ENCODE results near the gene PSMD13. TPM values are rescaled to one million over a fixed set of nuclear protein-coding genes. Genes with fewer than 3 reads are reported as not detected.
"Not testable (repeated sequence)": the region's sequence is repeated elsewhere in the genome, so short reads cannot be mapped to it uniquely, and the experiment has no call there.

PSMD13 gene
- polyA plus RNA-seq, 4 donors = 104 to 159 (median 149) TPM

DNA sequence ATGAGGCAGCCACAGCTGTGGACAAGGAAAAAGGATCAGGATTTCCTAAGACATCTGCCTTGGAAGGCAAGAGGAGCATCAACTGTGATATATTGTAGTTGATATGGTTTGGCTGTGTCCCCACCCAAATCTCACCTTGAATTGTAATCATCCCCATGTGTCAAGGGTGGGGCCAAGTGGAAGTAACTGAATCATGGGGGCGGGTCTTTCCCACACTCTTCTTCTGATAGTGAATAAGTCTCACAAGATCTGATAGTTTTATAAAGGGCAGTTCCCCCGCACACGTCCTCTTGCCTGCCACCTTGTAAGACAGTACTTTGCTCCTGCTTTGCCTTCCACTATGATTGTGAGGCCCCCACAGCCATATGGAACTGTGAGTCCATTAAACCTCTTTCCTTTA, 19.1 kb upstream of the PSMD13 start:
- Histone ChIP-seq H3K4me1 (ENCODE audit: control insufficient read depth in 3 of 3, insufficient read depth in 2 of 3, low read depth in 1 of 3, low read length in 2 of 3) (no peaks in the 10 kb centered on the region), H3K27me3 (ENCODE audit: control insufficient read depth in 3 of 3, insufficient read depth in 3 of 3, low read length in 3 of 3) (no peaks in the 10 kb centered on the region), H3K4me3 (ENCODE audit: low read depth in 1 of 3, low read length in 3 of 3) (no peak overlapping the region), H3K27ac (ENCODE audit: low read depth in 1 of 3, low read length in 2 of 3) (no peak overlapping the region), H3K36me3 (ENCODE audit: control insufficient read depth in 3 of 3, insufficient read depth in 2 of 3, low read depth in 1 of 3, low read length in 3 of 3) (peaks cover 4 to 67% (median 18%) of the 10 kb centered on the region in 3 donors), H3K9me3 (ENCODE audit: control insufficient read depth in 2 of 2, insufficient read depth in 1 of 2, low read depth in 1 of 2, low read length in 1 of 2) (no peaks in the 10 kb centered on the region)
- WGBS, 3 donors = 81 to 88% (median 82%) methylated on average over 3 of the region's 3 CpGs
- DNase-seq = no peak
- FAIRE-seq = no peak

DNA sequence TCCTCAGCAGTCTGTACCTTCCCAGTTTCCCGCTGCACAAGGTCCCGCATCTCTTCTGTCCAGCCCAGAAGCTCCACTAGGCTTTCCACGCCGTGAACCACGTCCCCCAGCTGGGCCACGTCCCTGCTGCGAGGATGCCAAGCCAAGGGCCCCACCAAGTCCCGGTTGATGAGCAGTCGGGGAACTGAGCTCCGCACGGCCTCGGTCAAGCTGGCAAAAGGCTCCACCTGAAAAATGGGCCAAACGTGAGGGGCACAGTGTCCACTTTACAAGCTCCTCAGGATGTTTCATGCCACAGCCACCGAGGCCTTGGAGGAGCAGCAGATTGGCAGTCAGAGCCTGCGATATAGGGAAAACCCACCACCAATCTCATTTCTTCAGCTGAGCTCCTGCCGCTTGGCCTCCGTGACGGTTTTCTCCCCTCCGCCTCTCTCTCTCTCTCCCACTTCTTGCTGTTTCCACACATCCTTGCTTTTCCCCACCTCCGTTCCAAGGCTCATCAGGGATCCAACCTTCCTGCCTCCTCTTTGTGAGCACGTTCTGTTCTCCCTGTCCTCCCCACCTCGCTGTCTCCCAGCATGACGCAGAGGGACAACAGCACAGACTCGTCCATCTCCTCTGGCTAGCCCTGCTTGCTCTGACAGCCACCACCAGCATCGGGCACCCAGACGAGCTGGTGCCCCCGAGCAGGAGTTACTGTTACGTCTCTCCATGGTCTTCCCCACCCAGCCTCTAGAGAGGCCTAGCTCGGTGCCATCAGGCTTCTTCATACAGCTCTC, 17.8 kb upstream of the PSMD13 start:
- no peaks in the 10 kb centered on the region for H3K4me1 ChIP-seq (ENCODE audit: control insufficient read depth in 3 of 3, insufficient read depth in 2 of 3, low read depth in 1 of 3, low read length in 2 of 3)
- WGBS, 3 donors = 89 to 95% (median 92%) methylated on average over 29 of the region's 29 CpGs
- FAIRE-seq = no peak
- H3K36me3 ChIP-seq (ENCODE audit: control insufficient read depth in 3 of 3, insufficient read depth in 2 of 3, low read depth in 1 of 3, low read length in 3 of 3) = peaks cover 0 to 66% (median 15%) of the 10 kb centered on the region in 3 donors
- no peak overlapping the region for H3K27ac ChIP-seq (ENCODE audit: low read depth in 1 of 3, low read length in 2 of 3)
- H3K27me3 ChIP-seq (ENCODE audit: control insufficient read depth in 3 of 3, insufficient read depth in 3 of 3, low read length in 3 of 3) = no peaks in the 10 kb centered on the region
- DNase-seq = no peak
- H3K4me3 ChIP-seq (ENCODE audit: low read depth in 1 of 3, low read length in 3 of 3) = no peak overlapping the region
- no peaks in the 10 kb centered on the region for H3K9me3 ChIP-seq (ENCODE audit: control insufficient read depth in 2 of 2, insufficient read depth in 1 of 2, low read depth in 1 of 2, low read length in 1 of 2)

DNA sequence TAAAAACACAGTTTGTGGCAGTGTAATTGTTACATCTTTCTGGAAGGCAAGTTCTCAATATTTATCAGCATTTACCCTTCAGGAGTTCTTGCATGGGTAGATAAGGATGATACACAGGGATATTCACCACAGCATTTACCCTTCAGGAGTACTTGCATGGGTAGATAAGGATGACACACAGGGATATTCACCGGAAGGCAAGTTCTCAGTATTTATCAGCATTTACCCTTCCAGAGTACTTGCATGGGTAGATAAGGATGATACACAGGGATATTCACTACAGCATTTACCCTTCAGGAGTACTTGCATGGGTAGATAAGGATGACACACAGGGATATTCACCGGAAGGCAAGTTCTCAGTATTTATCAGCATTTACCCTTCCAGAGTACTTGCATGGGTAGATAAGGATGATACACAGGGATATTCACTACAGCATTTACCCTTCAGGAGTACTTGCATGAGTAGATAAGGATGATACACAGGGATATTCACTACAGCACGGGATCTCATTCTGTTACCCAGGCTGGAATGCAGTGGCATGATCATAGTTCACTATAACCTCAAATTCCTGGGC, 16.0 kb upstream of the PSMD13 start:
- not testable (repeated sequence) for H3K4me3 ChIP-seq (ENCODE audit: low read depth in 1 of 3, low read length in 3 of 3); H3K4me1 ChIP-seq (ENCODE audit: control insufficient read depth in 3 of 3, insufficient read depth in 2 of 3, low read depth in 1 of 3, low read length in 2 of 3); DNase-seq; H3K27me3 ChIP-seq (ENCODE audit: control insufficient read depth in 3 of 3, insufficient read depth in 3 of 3, low read length in 3 of 3); FAIRE-seq; H3K27ac ChIP-seq (ENCODE audit: low read depth in 1 of 3, low read length in 2 of 3); H3K9me3 ChIP-seq (ENCODE audit: control insufficient read depth in 2 of 2, insufficient read depth in 1 of 2, low read depth in 1 of 2, low read length in 1 of 2)
- WGBS, 3 donors = 90 to 98% (median 95%) methylated on average over 2 to 3 of the region's 3 CpGs
- H3K36me3 ChIP-seq (ENCODE audit: control insufficient read depth in 3 of 3, insufficient read depth in 2 of 3, low read depth in 1 of 3, low read length in 3 of 3) = peaks cover 0 to 57% (median 2%) of the 10 kb centered on the region in 3 donors

DNA sequence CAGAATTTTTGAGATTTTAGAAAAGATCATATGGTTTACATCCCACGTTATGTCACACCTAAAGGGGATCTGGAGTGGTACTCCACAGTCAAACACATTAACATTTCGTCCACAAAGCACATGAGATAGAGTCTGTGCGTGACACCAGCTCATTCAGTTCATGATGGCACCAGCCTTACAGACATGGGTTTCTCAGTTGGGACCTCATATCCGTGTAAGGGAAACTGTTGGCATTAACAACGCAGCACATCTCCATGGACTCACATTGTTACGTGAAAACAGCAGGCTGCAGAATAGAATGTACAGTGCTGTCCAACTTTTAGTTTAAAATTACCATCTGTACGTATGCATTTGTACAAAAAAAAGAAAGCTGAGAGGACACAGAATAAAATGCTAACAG, 15.2 kb upstream of the PSMD13 start:
- Histone ChIP-seq H3K4me3 (ENCODE audit: low read depth in 1 of 3, low read length in 3 of 3) (no peak overlapping the region), H3K27ac (ENCODE audit: low read depth in 1 of 3, low read length in 2 of 3) (no peak overlapping the region), H3K36me3 (ENCODE audit: control insufficient read depth in 3 of 3, insufficient read depth in 2 of 3, low read depth in 1 of 3, low read length in 3 of 3) (peaks cover 0 to 52% (median 2%) of the 10 kb centered on the region in 3 donors), H3K9me3 (ENCODE audit: control insufficient read depth in 2 of 2, insufficient read depth in 1 of 2, low read depth in 1 of 2, low read length in 1 of 2) (no peaks in the 10 kb centered on the region), H3K27me3 (ENCODE audit: control insufficient read depth in 3 of 3, insufficient read depth in 3 of 3, low read length in 3 of 3) (no peaks in the 10 kb centered on the region), H3K4me1 (ENCODE audit: control insufficient read depth in 3 of 3, insufficient read depth in 2 of 3, low read depth in 1 of 3, low read length in 2 of 3) (no peaks in the 10 kb centered on the region)
- WGBS, 3 donors = 84 to 93% (median 91%) methylated on average over 7 of the region's 7 CpGs
- FAIRE-seq = no peak
- no peak for DNase-seq

DNA sequence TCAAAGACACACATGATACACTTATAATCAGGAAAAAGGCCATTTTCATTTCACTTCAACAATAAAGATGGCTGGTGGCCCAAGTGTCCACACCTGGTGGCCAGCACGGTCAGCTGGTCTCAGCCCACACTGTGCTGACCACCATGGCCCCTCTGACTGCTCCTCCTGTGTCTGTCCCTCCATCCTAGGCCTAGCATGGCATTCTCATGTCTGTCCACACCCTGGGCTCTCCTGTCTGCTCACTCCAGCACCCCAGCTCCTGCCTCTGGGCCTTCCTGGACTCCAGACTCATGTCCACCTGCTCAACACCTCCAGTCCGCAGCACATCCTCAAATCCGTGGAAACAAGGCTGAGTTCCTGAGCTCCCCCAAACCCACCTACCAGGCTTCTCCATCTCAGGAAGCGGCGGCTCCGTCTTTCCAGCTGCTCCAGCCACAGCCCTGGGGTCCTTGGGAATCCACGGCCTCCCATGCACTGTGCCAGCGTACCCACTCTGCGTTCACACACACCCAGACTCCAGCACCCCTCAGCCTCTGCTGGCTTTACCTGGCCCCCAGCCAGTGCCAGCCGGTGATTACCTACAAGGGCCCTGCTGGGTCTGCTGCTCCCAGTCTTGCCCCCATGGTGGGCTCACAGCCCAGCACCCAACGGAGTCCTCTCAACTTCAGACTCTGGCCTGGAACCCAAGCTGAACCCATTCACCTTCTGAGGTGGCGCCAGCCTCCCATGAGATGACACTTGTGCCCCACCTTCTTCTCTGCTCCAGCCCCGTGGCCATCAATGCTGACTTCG, 14.6 kb upstream of the PSMD13 start:
- H3K36me3 ChIP-seq (ENCODE audit: control insufficient read depth in 3 of 3, insufficient read depth in 2 of 3, low read depth in 1 of 3, low read length in 3 of 3) = peaks cover 0 to 49% (median 2%) of the 10 kb centered on the region in 3 donors
- DNase-seq (no peak), FAIRE-seq (no peak)
- no peak overlapping the region for H3K4me3 ChIP-seq (ENCODE audit: low read depth in 1 of 3, low read length in 3 of 3)
- H3K9me3 ChIP-seq (ENCODE audit: control insufficient read depth in 2 of 2, insufficient read depth in 1 of 2, low read depth in 1 of 2, low read length in 1 of 2) = no peaks in the 10 kb centered on the region
- 91 to 92% (median 92%) methylated on average over 14 of the region's 14 CpGs for WGBS, 3 donors
- no peak overlapping the region for H3K27ac ChIP-seq (ENCODE audit: low read depth in 1 of 3, low read length in 2 of 3)
- H3K27me3 ChIP-seq (ENCODE audit: control insufficient read depth in 3 of 3, insufficient read depth in 3 of 3, low read length in 3 of 3) = no peaks in the 10 kb centered on the region
- H3K4me1 ChIP-seq (ENCODE audit: control insufficient read depth in 3 of 3, insufficient read depth in 2 of 3, low read depth in 1 of 3, low read length in 2 of 3) = no peaks in the 10 kb centered on the region

DNA sequence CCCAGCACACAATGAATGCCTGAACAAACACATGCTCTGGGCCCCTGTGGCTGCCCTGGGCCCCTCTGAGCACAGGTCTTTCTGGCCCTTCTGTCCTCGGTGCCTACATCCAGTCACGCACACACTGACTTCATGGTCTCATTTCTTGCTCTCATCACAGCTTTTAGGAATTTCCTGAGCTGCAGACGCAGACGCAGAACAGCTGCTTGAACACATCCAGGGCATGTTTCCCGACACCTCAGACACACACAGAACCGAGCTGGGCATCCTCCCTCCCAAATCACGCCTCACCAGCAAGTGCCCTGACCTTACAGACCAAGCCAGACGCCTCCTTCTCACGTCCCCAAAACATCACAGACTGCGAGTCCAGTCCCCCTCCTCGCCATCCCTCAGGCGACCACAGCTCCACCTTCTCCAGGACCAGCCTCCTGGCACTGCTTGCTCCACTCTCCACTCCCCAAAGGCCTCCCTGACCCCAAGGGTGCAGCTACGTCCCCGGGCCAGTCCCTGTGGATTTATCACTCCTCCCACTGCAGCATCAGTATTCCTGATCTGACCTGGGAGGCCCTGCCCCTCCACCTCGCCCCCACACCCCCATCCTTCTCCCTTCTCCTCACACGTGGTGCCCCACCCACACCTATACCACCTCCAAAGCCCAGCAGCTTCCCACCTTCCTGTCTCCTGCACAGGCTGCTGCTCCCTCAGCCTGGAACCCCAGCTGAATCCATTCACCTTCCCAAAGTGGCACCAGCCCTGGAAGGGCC, 13.6 kb upstream of the PSMD13 start:
- Histone ChIP-seq H3K4me3 (ENCODE audit: low read depth in 1 of 3, low read length in 3 of 3) (no peak overlapping the region), H3K27ac (ENCODE audit: low read depth in 1 of 3, low read length in 2 of 3) (no peak overlapping the region), H3K36me3 (ENCODE audit: control insufficient read depth in 3 of 3, insufficient read depth in 2 of 3, low read depth in 1 of 3, low read length in 3 of 3) (peaks cover 0 to 47% (median 2%) of the 10 kb centered on the region in 3 donors), H3K4me1 (ENCODE audit: control insufficient read depth in 3 of 3, insufficient read depth in 2 of 3, low read depth in 1 of 3, low read length in 2 of 3) (no peaks in the 10 kb centered on the region), H3K27me3 (ENCODE audit: control insufficient read depth in 3 of 3, insufficient read depth in 3 of 3, low read length in 3 of 3) (no peaks in the 10 kb centered on the region), H3K9me3 (ENCODE audit: control insufficient read depth in 2 of 2, insufficient read depth in 1 of 2, low read depth in 1 of 2, low read length in 1 of 2) (no peaks in the 10 kb centered on the region)
- FAIRE-seq (no peak), DNase-seq (no peak)
- WGBS, 3 donors = 86 to 91% (median 89%) methylated on average over 14 to 16 of the region's 16 CpGs

DNA sequence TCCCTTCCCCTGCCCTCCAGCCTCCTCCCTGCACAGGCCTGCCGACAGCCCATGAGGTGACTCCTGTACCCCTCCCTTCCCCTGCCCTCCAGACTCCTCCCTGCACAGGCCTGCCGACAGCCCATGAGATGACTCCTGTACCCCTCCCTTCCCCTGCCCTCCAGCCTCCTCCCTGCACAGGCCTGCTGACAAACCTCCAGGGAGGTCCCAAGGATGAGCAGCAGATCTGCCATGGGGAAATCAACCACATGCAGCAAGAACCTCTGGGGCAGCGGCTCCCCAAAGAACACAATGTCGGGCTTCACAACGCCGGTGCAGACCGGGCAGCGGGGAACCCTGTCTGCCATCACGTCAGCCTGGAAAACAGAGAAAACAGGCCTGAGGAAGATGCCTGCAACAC, 12.9 kb upstream of the PSMD13 start:
- no peak for FAIRE-seq
- Histone ChIP-seq H3K36me3 (ENCODE audit: control insufficient read depth in 3 of 3, insufficient read depth in 2 of 3, low read depth in 1 of 3, low read length in 3 of 3) (peaks cover 0 to 42% (median 3%) of the 10 kb centered on the region in 3 donors), H3K4me3 (ENCODE audit: low read depth in 1 of 3, low read length in 3 of 3) (no peak overlapping the region), H3K27me3 (ENCODE audit: control insufficient read depth in 3 of 3, insufficient read depth in 3 of 3, low read length in 3 of 3) (no peaks in the 10 kb centered on the region), H3K4me1 (ENCODE audit: control insufficient read depth in 3 of 3, insufficient read depth in 2 of 3, low read depth in 1 of 3, low read length in 2 of 3) (no peaks in the 10 kb centered on the region), H3K9me3 (ENCODE audit: control insufficient read depth in 2 of 2, insufficient read depth in 1 of 2, low read depth in 1 of 2, low read length in 1 of 2) (no peaks in the 10 kb centered on the region), H3K27ac (ENCODE audit: low read depth in 1 of 3, low read length in 2 of 3) (no peak overlapping the region)
- 92 to 100% (median 99%) methylated on average over 7 to 9 of the region's 9 CpGs for WGBS, 3 donors
- DNase-seq = no peak

DNA sequence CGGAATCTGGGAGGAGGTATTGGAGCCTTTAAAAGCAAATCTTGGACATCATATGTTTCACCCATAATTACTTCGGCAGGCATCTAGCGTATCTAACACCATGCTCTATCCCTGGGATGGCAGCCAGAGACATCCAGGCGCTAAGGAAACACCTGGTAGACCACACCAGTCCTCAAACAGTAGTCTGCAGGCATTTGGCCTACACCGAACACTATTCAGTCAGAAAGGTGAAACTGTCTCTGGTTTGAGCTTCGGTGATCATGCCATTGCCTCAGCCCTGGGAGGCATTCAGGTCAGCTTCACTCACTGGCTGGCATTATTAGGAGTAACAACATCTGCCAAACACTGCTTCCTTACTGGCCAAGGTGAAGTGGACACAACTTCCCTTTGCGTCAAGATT, 12.4 kb upstream of the PSMD13 start:
- Histone ChIP-seq H3K4me3 (ENCODE audit: low read depth in 1 of 3, low read length in 3 of 3) (no peak overlapping the region), H3K27ac (ENCODE audit: low read depth in 1 of 3, low read length in 2 of 3) (no peak overlapping the region), H3K9me3 (ENCODE audit: control insufficient read depth in 2 of 2, insufficient read depth in 1 of 2, low read depth in 1 of 2, low read length in 1 of 2) (no peaks in the 10 kb centered on the region), H3K4me1 (ENCODE audit: control insufficient read depth in 3 of 3, insufficient read depth in 2 of 3, low read depth in 1 of 3, low read length in 2 of 3) (no peaks in the 10 kb centered on the region), H3K27me3 (ENCODE audit: control insufficient read depth in 3 of 3, insufficient read depth in 3 of 3, low read length in 3 of 3) (no peaks in the 10 kb centered on the region), H3K36me3 (ENCODE audit: control insufficient read depth in 3 of 3, insufficient read depth in 2 of 3, low read depth in 1 of 3, low read length in 3 of 3) (peaks cover 0 to 42% (median 2%) of the 10 kb centered on the region in 3 donors)
- 85 to 93% (median 90%) methylated on average over 7 of the region's 7 CpGs for WGBS, 3 donors
- FAIRE-seq = no peak
- DNase-seq = no peak

Data from small intestine (tissue), 7 donors.